ENCODE results near the gene P3H2. TPM values are rescaled to one million over a fixed set of nuclear protein-coding genes. Genes with fewer than 3 reads are reported as not detected.
A peak's percentile ranks its signal among the peaks of the same experiment; 100 is the strongest.

The P3H2 gene
- total and polyA plus RNA-seq, 5 donors, result 1.7 to 4.1 (median 3.3) TPM

DNA sequence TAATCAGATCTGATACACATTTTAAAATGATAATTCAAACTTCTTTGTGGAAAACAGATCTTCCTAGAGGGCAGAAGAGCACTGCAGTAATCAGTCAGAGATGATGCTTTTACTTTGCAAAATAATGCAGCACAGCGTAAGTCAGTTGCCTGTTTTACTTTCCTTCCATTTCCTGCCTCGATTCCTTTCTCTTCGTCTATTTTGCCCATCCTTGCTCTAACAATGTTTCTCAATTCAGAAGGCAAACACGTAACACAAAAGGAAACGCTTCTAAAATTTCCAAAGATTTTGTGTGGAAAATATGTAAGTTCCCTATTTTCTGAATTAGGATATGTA is 119.9 kb downstream of the P3H2 start:
- 78% methylated on average over 5 of the region's 5 CpGs for WGBS
- Histone ChIP-seq H3K4me1 (ENCODE audit: control insufficient read depth, insufficient read depth, low read length) (peaks cover 3% of the 10 kb centered on the region), H3K4me3 (ENCODE audit: low read length) (no peak overlapping the region), H3K9me3 (ENCODE audit: control insufficient read depth, low read length) (no peaks in the 10 kb centered on the region), H3K27me3 (ENCODE audit: control insufficient read depth, insufficient read depth) (no peaks in the 10 kb centered on the region), H3K27ac (ENCODE audit: low read length) (no peak overlapping the region)
- ATAC-seq (no peak), DNase-seq (no peak)
- intact Hi-C loops (cut with DNase I), result no loop called here

DNA sequence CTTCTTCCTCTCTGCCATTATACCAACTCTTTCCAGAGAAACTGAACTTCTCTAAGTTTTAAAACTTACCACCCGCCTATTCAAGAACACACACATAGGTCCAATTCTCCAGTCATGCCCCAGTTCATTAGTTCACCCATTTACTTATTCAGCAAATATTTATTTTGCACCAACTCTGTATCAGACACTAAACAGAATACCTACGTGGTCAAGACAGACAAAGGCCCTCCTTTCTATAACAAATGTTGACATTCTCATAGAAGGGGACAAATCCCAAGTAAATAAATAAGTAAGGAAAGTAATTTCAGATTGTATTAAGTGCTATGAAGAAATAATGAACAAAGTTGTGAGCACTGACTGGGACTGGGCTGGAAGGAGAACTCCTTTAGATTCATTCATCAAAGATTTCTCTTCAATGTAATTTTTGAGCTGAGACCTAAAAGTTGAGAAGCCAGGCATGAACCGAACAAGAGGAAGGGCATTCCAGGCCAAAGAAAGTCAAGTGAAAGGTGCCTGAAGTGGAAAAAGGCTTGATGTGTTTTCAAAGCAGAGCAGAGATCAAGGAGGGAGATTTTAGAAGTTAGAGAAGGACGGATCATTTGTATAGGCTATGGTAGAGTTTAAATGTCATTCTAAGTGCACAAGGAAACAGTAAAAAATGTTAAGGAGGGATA is 120.4 kb downstream of the P3H2 start:
- 85% methylated on average over 4 of the region's 4 CpGs for WGBS
- DNase-seq, result no peak
- no peaks in the 10 kb centered on the region for H3K9me3 ChIP-seq (ENCODE audit: control insufficient read depth, low read length)
- ATAC-seq, result no peak
- intact Hi-C loops (cut with DNase I), result no loop called here
- peaks cover 3% of the 10 kb centered on the region for H3K4me1 ChIP-seq (ENCODE audit: control insufficient read depth, insufficient read depth, low read length)
- H3K4me3 ChIP-seq (ENCODE audit: low read length), result no peak overlapping the region
- H3K27ac ChIP-seq (ENCODE audit: low read length), result no peak overlapping the region
- H3K27me3 ChIP-seq (ENCODE audit: control insufficient read depth, insufficient read depth), result no peaks in the 10 kb centered on the region

DNA sequence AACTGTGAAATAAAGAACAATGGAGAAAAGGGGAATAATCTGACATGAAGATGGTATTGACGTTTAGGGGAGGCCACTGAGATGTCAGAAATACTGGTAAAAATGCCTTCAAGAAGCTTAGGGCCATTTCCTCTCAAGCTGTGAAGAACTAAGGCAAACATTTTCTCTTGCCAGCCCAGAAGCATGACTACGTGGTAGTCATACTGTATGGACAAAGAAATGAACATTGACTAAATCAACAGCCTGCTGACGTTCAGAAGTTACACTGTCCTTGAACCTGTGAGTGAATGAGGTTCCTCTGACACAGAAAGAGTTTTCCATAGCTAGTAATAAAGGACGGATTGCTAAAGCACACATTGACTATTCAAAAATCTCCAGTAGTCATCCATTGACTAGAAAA is 121.0 kb downstream of the P3H2 start:
- WGBS, result 89% methylated on average over 4 of the region's 4 CpGs
- no peaks in the 10 kb centered on the region for H3K9me3 ChIP-seq (ENCODE audit: control insufficient read depth, low read length)
- H3K27ac ChIP-seq (ENCODE audit: low read length), result no peak overlapping the region
- intact Hi-C loops (cut with DNase I), result no loop called here
- no peak for DNase-seq
- H3K4me3 ChIP-seq (ENCODE audit: low read length), result no peak overlapping the region
- ATAC-seq, result no peak
- no peaks in the 10 kb centered on the region for H3K27me3 ChIP-seq (ENCODE audit: control insufficient read depth, insufficient read depth)
- H3K4me1 ChIP-seq (ENCODE audit: control insufficient read depth, insufficient read depth, low read length), result peaks cover 3% of the 10 kb centered on the region

DNA sequence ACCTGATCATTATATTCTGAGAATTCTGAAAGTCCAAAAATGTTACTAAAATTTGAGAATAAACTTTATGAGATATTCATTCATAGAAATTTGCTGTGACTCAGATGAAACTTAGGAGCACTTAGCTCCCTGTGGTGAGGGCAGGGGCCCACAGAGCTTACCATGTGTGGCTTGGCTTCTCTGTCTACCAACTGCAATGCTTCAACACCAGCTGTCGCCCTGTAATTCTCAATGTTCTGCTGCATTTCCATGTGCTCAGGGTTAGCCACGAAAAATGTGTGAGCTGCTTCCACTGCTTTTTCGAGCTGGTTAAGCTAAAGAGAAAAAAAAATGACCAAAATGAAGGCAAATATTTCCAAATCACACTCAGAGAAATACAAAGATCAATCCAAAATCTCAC is 125.6 kb downstream of the P3H2 start:
- H3K9me3 ChIP-seq (ENCODE audit: control insufficient read depth, low read length), result no peaks in the 10 kb centered on the region
- ATAC-seq, result no peak

DNA sequence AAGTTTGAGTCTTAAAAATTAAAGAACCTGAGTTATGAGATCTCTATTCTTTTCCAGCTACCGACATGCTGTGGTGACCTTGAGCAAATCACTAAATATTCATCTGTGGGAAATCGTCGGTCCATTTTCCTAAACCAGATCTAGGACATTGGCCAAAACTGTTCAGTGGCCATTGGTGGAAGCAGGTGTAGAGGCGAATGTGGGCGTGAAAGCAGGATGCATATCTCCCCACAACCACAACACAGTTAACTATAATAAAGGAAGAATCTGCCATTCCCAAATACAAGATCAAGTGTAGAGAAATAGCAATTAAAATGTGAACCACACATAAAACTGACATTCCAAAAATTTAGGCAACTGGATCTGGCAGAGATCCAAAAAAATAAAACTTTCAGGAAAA is 129.9 kb downstream of the P3H2 start:
- Histone ChIP-seq H3K27ac (ENCODE audit: low read length) (no peak overlapping the region), H3K27me3 (ENCODE audit: control insufficient read depth, insufficient read depth) (no peaks in the 10 kb centered on the region), H3K9me3 (ENCODE audit: control insufficient read depth, low read length) (no peaks in the 10 kb centered on the region), H3K4me3 (ENCODE audit: low read length) (no peak overlapping the region), H3K4me1 (ENCODE audit: control insufficient read depth, insufficient read depth, low read length) (no peaks in the 10 kb centered on the region)
- no peak for ATAC-seq
- WGBS, result 88% methylated on average over 5 of the region's 5 CpGs
- no peak for DNase-seq
- intact Hi-C loops (cut with DNase I), result no loop called here

More for the DNA sequence above, 125.6 kb downstream of the P3H2 start:
- no peak overlapping the region for H3K4me3 ChIP-seq (ENCODE audit: low read length)
- 87% methylated on average over 3 of the region's 3 CpGs for WGBS
- no peaks in the 10 kb centered on the region for H3K27me3 ChIP-seq (ENCODE audit: control insufficient read depth, insufficient read depth)
- H3K4me1 ChIP-seq (ENCODE audit: control insufficient read depth, insufficient read depth, low read length), result no peaks in the 10 kb centered on the region
- intact Hi-C loops (cut with DNase I), result no loop called here
- H3K27ac ChIP-seq (ENCODE audit: low read length), result no peak overlapping the region
- DNase-seq, result no peak

DNA sequence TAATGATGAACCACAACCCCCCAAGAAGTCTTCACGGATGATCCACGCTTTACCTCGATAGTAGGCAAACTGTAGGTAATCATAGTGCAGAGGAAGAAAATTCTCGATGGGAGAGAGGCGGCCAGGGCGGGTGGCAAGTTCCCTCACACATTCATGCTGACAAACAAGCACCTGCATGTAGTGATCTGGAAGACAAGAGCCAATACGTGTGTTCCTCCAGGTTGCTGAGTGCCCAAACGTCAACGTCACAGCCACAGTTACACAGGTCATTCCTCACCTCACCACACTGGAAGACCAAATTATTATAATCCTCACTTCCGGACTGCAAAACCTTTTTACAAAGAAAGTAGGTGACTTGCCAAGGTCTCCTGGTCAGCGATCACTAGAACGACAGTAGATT is 131.8 kb downstream of the P3H2 start:
- 95% methylated on average over 12 of the region's 12 CpGs for WGBS
- DNase-seq, result no peak
- Histone ChIP-seq H3K27me3 (ENCODE audit: control insufficient read depth, insufficient read depth) (no peaks in the 10 kb centered on the region), H3K9me3 (ENCODE audit: control insufficient read depth, low read length) (no peaks in the 10 kb centered on the region), H3K4me3 (ENCODE audit: low read length) (no peak overlapping the region), H3K27ac (ENCODE audit: low read length) (no peak overlapping the region), H3K4me1 (ENCODE audit: control insufficient read depth, insufficient read depth, low read length) (no peaks in the 10 kb centered on the region)
- no peak for ATAC-seq
- intact Hi-C loops (cut with DNase I), result no loop called here

DNA sequence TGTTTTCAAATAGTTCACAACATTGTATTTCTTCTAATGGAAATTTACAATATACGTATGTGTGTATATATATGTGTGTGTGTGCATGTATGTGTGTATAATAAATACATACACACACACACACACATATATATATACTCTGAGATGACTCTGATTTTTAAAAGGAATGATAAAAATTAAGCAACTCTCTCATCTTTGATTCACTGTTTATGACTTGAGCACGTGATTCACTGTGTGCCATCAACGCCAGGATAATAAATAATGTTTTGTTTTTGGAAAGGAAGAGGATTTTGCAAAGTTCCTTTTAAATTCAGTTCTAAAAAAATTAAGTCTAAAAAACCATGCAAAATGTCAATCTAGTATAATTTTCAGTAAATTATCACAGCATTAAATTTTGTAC is 132.4 kb downstream of the P3H2 start:
- DNase-seq (no peak), ATAC-seq (no peak)
- intact Hi-C loops (cut with DNase I), result no loop called here
- Histone ChIP-seq H3K27me3 (ENCODE audit: control insufficient read depth, insufficient read depth) (no peaks in the 10 kb centered on the region), H3K9me3 (ENCODE audit: control insufficient read depth, low read length) (no peaks in the 10 kb centered on the region), H3K4me3 (ENCODE audit: low read length) (no peak overlapping the region), H3K4me1 (ENCODE audit: control insufficient read depth, insufficient read depth, low read length) (no peaks in the 10 kb centered on the region), H3K27ac (ENCODE audit: low read length) (no peak overlapping the region)
- 89% methylated on average over 3 of the region's 3 CpGs for WGBS

DNA sequence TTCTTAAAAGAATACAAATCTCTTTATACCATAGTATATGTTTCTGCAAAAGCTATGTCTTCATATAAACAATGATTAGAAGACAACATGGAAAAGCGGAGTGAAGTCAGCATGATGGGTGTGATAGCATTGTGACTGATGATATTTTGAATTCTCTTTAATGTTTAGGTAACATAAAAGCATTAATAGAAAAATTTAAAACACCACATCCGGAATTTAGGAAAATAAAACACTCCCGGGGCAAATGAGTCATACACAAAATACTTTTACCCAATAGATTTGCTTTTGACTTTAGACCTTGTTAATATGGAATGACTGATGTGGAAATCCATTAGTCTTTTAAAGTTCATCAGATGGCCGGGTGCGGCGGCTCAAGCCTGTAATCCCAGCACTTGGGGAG is 134.7 kb downstream of the P3H2 start:
- ATAC-seq (no peak), DNase-seq (no peak)
- Histone ChIP-seq H3K4me3 (ENCODE audit: low read length) (no peak overlapping the region), H3K27ac (ENCODE audit: low read length) (no peak overlapping the region), H3K27me3 (ENCODE audit: control insufficient read depth, insufficient read depth) (no peaks in the 10 kb centered on the region), H3K4me1 (ENCODE audit: control insufficient read depth, insufficient read depth, low read length) (peaks cover 6% of the 10 kb centered on the region), H3K9me3 (ENCODE audit: control insufficient read depth, low read length) (no peaks in the 10 kb centered on the region)
- WGBS, result 96% methylated on average over 6 of the region's 6 CpGs
- intact Hi-C loops (cut with DNase I), result no loop called here

DNA sequence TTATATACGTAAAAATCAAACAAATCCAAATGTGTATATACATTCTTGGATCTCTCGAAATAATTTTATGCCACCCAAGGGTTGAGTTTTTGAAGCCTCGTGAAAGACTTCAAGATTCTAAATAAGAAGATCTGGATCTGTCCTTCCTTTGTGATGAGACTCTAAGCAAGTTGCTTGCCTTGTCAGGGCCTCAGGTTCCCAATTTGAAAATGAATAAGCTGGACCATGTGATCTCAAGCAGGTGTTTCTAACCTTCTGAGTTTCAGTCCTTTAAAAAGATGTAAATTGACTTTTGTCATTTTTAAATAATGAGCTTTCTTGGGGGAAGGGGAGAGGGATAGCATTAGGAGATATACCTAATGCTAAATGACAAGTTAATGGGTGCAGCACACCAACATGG is 137.1 kb downstream of the P3H2 start:
- ATAC-seq, result no peak
- 92% methylated on average over 3 of the region's 3 CpGs for WGBS

DNA sequence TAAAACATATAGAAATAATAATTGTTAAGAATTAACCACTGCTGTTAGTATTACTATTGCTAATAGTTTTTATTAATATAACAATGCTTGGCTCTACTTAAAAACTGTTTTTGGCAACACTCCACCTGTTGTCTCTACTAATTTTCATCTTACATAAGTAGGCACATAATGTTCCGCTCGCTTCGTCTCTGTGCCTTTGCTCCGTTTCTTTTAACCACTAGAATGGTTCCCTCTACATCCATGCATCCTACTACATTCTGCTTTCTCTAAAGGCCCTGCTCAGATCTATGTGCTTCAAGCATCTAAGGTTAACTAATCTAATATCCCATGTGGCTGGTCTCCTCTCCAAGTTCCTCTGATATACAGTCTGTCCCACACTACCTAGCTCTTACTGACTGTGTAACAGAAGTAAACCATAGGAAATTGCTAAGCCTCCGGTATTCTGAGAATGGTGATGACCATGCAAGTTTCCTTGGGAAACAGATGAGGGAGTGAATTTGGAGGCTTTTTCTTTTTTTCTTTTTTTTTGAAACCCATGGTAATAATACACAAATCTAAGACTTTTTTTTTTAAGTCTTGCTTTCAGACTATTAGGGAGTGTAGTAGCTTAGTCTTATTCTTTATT is 138.3 kb downstream of the P3H2 start:
- intact Hi-C loops (cut with DNase I), result no loop called here
- no peak for DNase-seq
- no peaks in the 10 kb centered on the region for H3K27me3 ChIP-seq (ENCODE audit: control insufficient read depth, insufficient read depth)
- H3K4me1 ChIP-seq (ENCODE audit: control insufficient read depth, insufficient read depth, low read length), result peaks cover 9% of the 10 kb centered on the region
- H3K4me3 ChIP-seq (ENCODE audit: low read length), result no peak overlapping the region
- 28% methylated on average over 5 of the region's 5 CpGs for WGBS
- ATAC-seq, result peak in 1 of 2 donors; percentile 16
- no peaks in the 10 kb centered on the region for H3K9me3 ChIP-seq (ENCODE audit: control insufficient read depth, low read length)
- H3K27ac ChIP-seq (ENCODE audit: low read length), result no peak overlapping the region

More for the DNA sequence above, 137.1 kb downstream of the P3H2 start:
- no peaks in the 10 kb centered on the region for H3K27me3 ChIP-seq (ENCODE audit: control insufficient read depth, insufficient read depth)
- H3K4me3 ChIP-seq (ENCODE audit: low read length), result no peak overlapping the region
- H3K4me1 ChIP-seq (ENCODE audit: control insufficient read depth, insufficient read depth, low read length), result peaks cover 9% of the 10 kb centered on the region
- intact Hi-C loops (cut with DNase I), result no loop called here
- H3K27ac ChIP-seq (ENCODE audit: low read length), result no peak overlapping the region
- H3K9me3 ChIP-seq (ENCODE audit: control insufficient read depth, low read length), result no peaks in the 10 kb centered on the region
- DNase-seq, result no peak

DNA sequence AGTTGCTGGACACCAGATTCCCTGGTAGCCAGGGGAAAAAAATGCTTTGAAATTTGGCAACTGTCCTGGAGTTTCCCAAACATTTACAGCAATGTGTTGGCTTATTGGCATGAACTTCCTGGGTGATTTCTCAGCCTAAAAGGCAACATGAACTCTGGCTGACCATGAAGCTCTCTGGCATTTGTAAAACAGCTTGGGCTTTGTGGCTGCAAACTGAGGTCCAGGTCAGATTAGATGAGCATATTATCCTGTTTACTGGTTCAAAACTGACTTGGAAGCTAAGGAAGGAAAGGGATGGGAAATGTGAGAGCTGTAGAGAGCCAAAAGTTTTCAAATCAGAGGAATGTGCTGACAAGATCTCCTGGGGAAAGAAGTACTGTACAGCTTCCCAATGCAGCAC is 139.0 kb downstream of the P3H2 start:
- intact Hi-C loops (cut with DNase I), result no loop called here
- H3K4me3 ChIP-seq (ENCODE audit: low read length), result no peak overlapping the region
- ATAC-seq (peak; percentile 85 to 96), DNase-seq (no peak)
- peaks cover 9% of the 10 kb centered on the region for H3K4me1 ChIP-seq (ENCODE audit: control insufficient read depth, insufficient read depth, low read length)
- peak overlapping the region; percentile 17 for H3K27ac ChIP-seq (ENCODE audit: low read length)
- no peaks in the 10 kb centered on the region for H3K9me3 ChIP-seq (ENCODE audit: control insufficient read depth, low read length)
- H3K27me3 ChIP-seq (ENCODE audit: control insufficient read depth, insufficient read depth), result no peaks in the 10 kb centered on the region

DNA sequence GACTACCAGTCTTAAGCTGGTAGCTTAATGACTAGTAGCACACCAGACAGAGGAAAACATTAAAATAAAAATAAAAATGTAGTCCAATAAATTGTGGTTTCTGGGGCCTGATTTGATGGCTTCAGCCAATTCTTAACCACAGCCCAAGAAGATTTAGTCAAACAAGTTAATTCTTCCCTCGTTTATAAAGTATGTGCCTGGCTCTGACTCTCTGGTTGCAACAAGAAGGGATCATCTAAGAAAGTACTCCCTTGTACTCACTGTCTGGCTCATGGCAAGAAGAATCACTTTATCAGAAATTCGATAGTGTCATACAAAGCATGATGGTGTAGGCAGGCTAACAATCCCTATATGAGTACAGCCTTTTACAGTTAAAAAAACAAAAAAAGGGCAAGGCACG is 141.9 kb downstream of the P3H2 start:
- intact Hi-C loops (cut with DNase I), result no loop called here
- Histone ChIP-seq H3K9me3 (ENCODE audit: control insufficient read depth, low read length) (no peaks in the 10 kb centered on the region), H3K4me1 (ENCODE audit: control insufficient read depth, insufficient read depth, low read length) (peaks cover 9% of the 10 kb centered on the region), H3K27ac (ENCODE audit: low read length) (no peak overlapping the region), H3K27me3 (ENCODE audit: control insufficient read depth, insufficient read depth) (no peaks in the 10 kb centered on the region), H3K4me3 (ENCODE audit: low read length) (no peak overlapping the region)
- ATAC-seq (no peak), DNase-seq (no peak)
- 68% methylated on average over 3 of the region's 3 CpGs for WGBS
